Measurements from ENCODE around the gene MUC20.

DNA sequence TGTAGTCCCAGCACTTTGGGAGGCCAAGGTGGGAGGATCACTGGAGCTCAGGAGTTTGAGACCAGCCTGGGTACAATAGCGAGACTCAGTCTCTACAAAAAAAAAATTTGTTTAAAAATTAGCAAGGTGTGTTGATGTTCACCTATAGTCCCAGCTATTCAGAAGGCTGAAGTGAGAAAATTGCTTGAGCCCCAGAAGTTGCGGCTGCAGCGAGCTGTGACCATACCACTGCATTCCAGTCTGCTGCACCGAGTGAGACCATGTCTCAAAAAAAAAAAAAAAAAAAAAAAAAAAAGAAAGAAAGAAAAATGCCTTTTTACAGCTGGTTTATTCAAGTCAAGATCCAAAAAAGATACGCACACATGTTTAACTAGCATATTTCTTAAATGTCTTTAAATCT is 17.0 kb upstream of the MUC20 start:
- TF ChIP-seq CTCF (IDR thresholded peaks at IDR 0.05; ENCODE audit: insufficient read depth, low read depth, low read length): no peak
- TF ChIP-seq EZH2 (IDR thresholded peaks at IDR 0.05; ENCODE audit: insufficient read depth, low read length): no peak
